ENCODE data around the gene DENND5B.
"Not testable (repeated sequence)": the region's sequence is repeated elsewhere in the genome, so short reads cannot be mapped to it uniquely, and the experiment has no call there.

DENND5B gene

GRCh38 chr12:31550590-31550989 is 40.3 kb downstream of the DENND5B start:
- DNase-seq: not testable (repeated sequence)

GRCh38 chr12:31536672-31537071 is 54.3 kb downstream of the DENND5B start:
- DNase-seq: no peak

GRCh38 chr12:31533470-31533869 is 57.5 kb downstream of the DENND5B start:
- no peak for DNase-seq

- DNase-seq: no peak
Measured at GRCh38 chr12:31531893-31532292, 59.0 kb downstream of the DENND5B start.

GRCh38 chr12:31528095-31528494 is 62.8 kb downstream of the DENND5B start:
- DNase-seq: no peak

GRCh38 chr12:31527083-31527482 is 63.9 kb downstream of the DENND5B start:
- no peak for DNase-seq

GRCh38 chr12:31526158-31526546 is 64.8 kb downstream of the DENND5B start:
- DNase-seq: no peak

- no peak for DNase-seq
Measured at GRCh38 chr12:31525496-31526157, 65.3 kb downstream of the DENND5B start.

- no peak for DNase-seq
Measured at GRCh38 chr12:31524791-31525495, 66.0 kb downstream of the DENND5B start.

GRCh38 chr12:31523306-31523705 is 67.6 kb downstream of the DENND5B start:
- no peak for DNase-seq

GRCh38 chr12:31522607-31523006 is 68.3 kb downstream of the DENND5B start:
- DNase-seq: no peak

GRCh38 chr12:31521964-31522363 is 69.0 kb downstream of the DENND5B start:
- DNase-seq: no peak

GRCh38 chr12:31519511-31519910 is 71.4 kb downstream of the DENND5B start:
- no peak for DNase-seq

- DNase-seq: no peak
Measured at GRCh38 chr12:31518680-31519227, 72.2 kb downstream of the DENND5B start.

- no peak for DNase-seq
Measured at GRCh38 chr12:31517994-31518393, 72.9 kb downstream of the DENND5B start.

GRCh38 chr12:31516702-31517101 is 74.2 kb downstream of the DENND5B start:
- no peak for DNase-seq

GRCh38 chr12:31514912-31515311 is 76.0 kb downstream of the DENND5B start:
- DNase-seq: no peak

- DNase-seq: no peak
Measured at GRCh38 chr12:31510034-31510433, 80.9 kb downstream of the DENND5B start.

- DNase-seq: no peak
Measured at GRCh38 chr12:31508436-31509150, 82.3 kb downstream of the DENND5B start.

- DNase-seq: no peak
Measured at GRCh38 chr12:31507966-31508365, 83.0 kb downstream of the DENND5B start.

- no peak for DNase-seq
Measured at GRCh38 chr12:31506515-31507306, 84.2 kb downstream of the DENND5B start.

GRCh38 chr12:31504625-31505222 is 86.2 kb downstream of the DENND5B start:
- DNase-seq: no peak
